Trophoblast cell (in vitro differentiated cells and primary cell): ENCODE measurements around the gene CC2D1B.

ENCODE experiments used
- DNase-seq, 2 donors: peaks; one replicate each; pipeline ENCODE4 v3.0.0-alpha.2; 2016
- H2AFZ ChIP-seq: 2 replicates; pipeline ENCODE4 v1.6.1; 2013; ENCODE audit warnings: low read length, moderate library complexity, mild to moderate bottlenecking; ENCODE audit not compliant: insufficient read depth, poor library complexity
- H2AK5ac ChIP-seq: 2 replicates; pipeline ENCODE4 v1.6.1; 2013; ENCODE audit warnings: mild to moderate bottlenecking, low read length
- H2BK120ac ChIP-seq: 2 replicates; pipeline ENCODE4 v1.6.1; 2013; ENCODE audit warnings: low read length, mild to moderate bottlenecking, moderate library complexity; ENCODE audit not compliant: insufficient read depth, poor library complexity
- H2BK12ac ChIP-seq: 2 replicates; pipeline ENCODE4 v1.6.1; 2013; ENCODE audit warnings: mild to moderate bottlenecking, low read length, moderate library complexity
- H2BK5ac ChIP-seq: 2 replicates; pipeline ENCODE4 v1.6.1; 2013; ENCODE audit warnings: low read length, low read depth, moderate library complexity, mild to moderate bottlenecking; ENCODE audit not compliant: poor library complexity
- H3K14ac ChIP-seq: 2 replicates; pipeline ENCODE4 v1.6.1; 2013; ENCODE audit warnings: mild to moderate bottlenecking, low read length
- H3K18ac ChIP-seq: 2 replicates; pipeline ENCODE4 v1.6.1; 2013; ENCODE audit warnings: mild to moderate bottlenecking, low read length
- H3K23ac ChIP-seq: 2 replicates; pipeline ENCODE4 v1.6.1; 2013; ENCODE audit warnings: low read length
- H3K27ac ChIP-seq: 2 replicates; pipeline ENCODE4 v1.5.1; 2013; ENCODE audit warnings: low read depth, mild to moderate bottlenecking, inconsistent platforms, low read length, moderate library complexity
- H3K27me3 ChIP-seq: 2 replicates; pipeline ENCODE4 v1.6.1; 2013; ENCODE audit warnings: inconsistent platforms, mild to moderate bottlenecking, low read length, moderate library complexity; ENCODE audit not compliant: insufficient read depth
- H3K36me3 ChIP-seq, 2 experiments: 1 replicate in 1 of 2; 2 replicates in 1 of 2; pipeline ENCODE4 v1.6.1; 2013; ENCODE audit warnings: low read length in 2 of 2, mild to moderate bottlenecking in 2 of 2, moderate library complexity in 1 of 2; ENCODE audit not compliant: insufficient read depth in 2 of 2, control insufficient read depth in 1 of 2
- H3K4ac ChIP-seq: 2 replicates; pipeline ENCODE4 v1.6.1; 2013; ENCODE audit warnings: low read depth, mild to moderate bottlenecking, low read length, moderate library complexity
- H3K4me1 ChIP-seq, 2 experiments: 1 replicate in 1 of 2; 2 replicates in 1 of 2; pipeline ENCODE4 v1.6.1; 2013; ENCODE audit warnings: low read length in 2 of 2, mild to moderate bottlenecking in 2 of 2, moderate library complexity in 1 of 2; ENCODE audit not compliant: insufficient read depth in 2 of 2, control insufficient read depth in 1 of 2
- H3K4me2 ChIP-seq: 2 replicates; pipeline ENCODE4 v1.6.1; 2013; ENCODE audit warnings: inconsistent platforms, mild to moderate bottlenecking, low read length, moderate library complexity
- H3K4me3 ChIP-seq: 2 replicates; pipeline ENCODE4 v1.5.1; 2013; ENCODE audit warnings: mild to moderate bottlenecking, low read depth, low read length, inconsistent platforms
- H3K79me1 ChIP-seq: one replicate; pipeline ENCODE4 v1.6.1; 2013; ENCODE audit warnings: low read length
- H3K79me2 ChIP-seq: 2 replicates; pipeline ENCODE4 v1.6.1; 2013; ENCODE audit warnings: low read length, mild to moderate bottlenecking; ENCODE audit not compliant: control insufficient read depth, insufficient read depth, poor library complexity
- H3K9ac ChIP-seq: 2 replicates; pipeline ENCODE4 v1.6.1; 2013; ENCODE audit warnings: mild to moderate bottlenecking, low read length
- H3K9me3 ChIP-seq: 2 replicates; pipeline ENCODE4 v1.6.1; 2013; ENCODE audit warnings: low read depth, mild to moderate bottlenecking, control low read depth, inconsistent platforms, low read length; ENCODE audit not compliant: insufficient read depth
- H4K12ac ChIP-seq: 2 replicates; pipeline ENCODE4 v1.6.1; 2013; ENCODE audit warnings: low read depth, mild to moderate bottlenecking, low read length, moderate library complexity
- H4K8ac ChIP-seq: 2 replicates; pipeline ENCODE4 v1.6.1; 2013; ENCODE audit warnings: low read depth, mild to moderate bottlenecking, low read length, moderate library complexity
- H4K91ac ChIP-seq: one replicate; pipeline ENCODE4 v1.6.1; 2013; ENCODE audit warnings: low read depth, mild to moderate bottlenecking, low read length, moderate library complexity
- WGBS: extraction: QIAGEN DNeasy Blood & Tissue Kit; methylation state at CpG from one replicate; pipeline ENCODE4 v1.1.7; 2013; ENCODE audit warnings: missing lambda C conversion rate; ENCODE audit not compliant: insufficient read length, insufficient coverage; ENCODE audit errors: extremely low coverage; 5-methylcytosine and 5-hydroxymethylcytosine counted together

CC2D1B gene

GRCh38 chr1:52323731-52324130, 42.3 kb downstream of the CC2D1B start:
- Histone ChIP-seq H3K79me2 (no peaks in the 10 kb centered on the region), H3K4me3 (no peak overlapping the region), H3K18ac (no peak overlapping the region), H3K27me3 (no peaks in the 10 kb centered on the region), H4K8ac (no peak overlapping the region), H4K12ac (no peak overlapping the region), H2BK120ac (no peak overlapping the region), H3K9ac (no peak overlapping the region), H3K9me3 (no peaks in the 10 kb centered on the region), H3K27ac (no peak overlapping the region), H3K23ac (no peak overlapping the region), H3K36me3 (no peaks in the 10 kb centered on the region), H2AK5ac (no peak overlapping the region), H3K4me1 (no peaks in the 10 kb centered on the region), H2AFZ (no peak overlapping the region), H2BK12ac (no peak overlapping the region), H3K4me2 (no peak overlapping the region), H3K14ac (no peak overlapping the region), H4K91ac (no peak overlapping the region), H3K4ac (no peak overlapping the region), H3K79me1 (no peaks in the 10 kb centered on the region), H2BK5ac (no peak overlapping the region)
- DNase-seq = no peak
- no CpG with 5 or more reads among the region's 8 CpGs for WGBS

- Histone ChIP-seq H3K36me3 (no peaks in the 10 kb centered on the region), H3K27ac (no peak overlapping the region), H3K79me2 (no peaks in the 10 kb centered on the region), H3K4me3 (no peak overlapping the region), H4K8ac (no peak overlapping the region), H3K79me1 (no peaks in the 10 kb centered on the region), H3K27me3 (no peaks in the 10 kb centered on the region), H2AK5ac (no peak overlapping the region), H3K4ac (no peak overlapping the region), H3K23ac (no peak overlapping the region), H4K12ac (no peak overlapping the region), H3K4me2 (no peak overlapping the region), H3K18ac (no peak overlapping the region), H4K91ac (no peak overlapping the region), H3K9me3 (no peaks in the 10 kb centered on the region), H3K14ac (no peak overlapping the region), H2BK12ac (no peak overlapping the region), H3K9ac (no peak overlapping the region), H2BK120ac (no peak overlapping the region), H3K4me1 (no peaks in the 10 kb centered on the region), H2AFZ (no peak overlapping the region), H2BK5ac (no peak overlapping the region)
- WGBS = no CpG with 5 or more reads among the region's 2 CpGs
- DNase-seq = no peak
Measured at GRCh38 chr1:52321061-52321460, 44.9 kb downstream of the CC2D1B start.

- Histone ChIP-seq H2BK120ac (no peak overlapping the region), H3K4me3 (no peak overlapping the region), H2AFZ (no peak overlapping the region), H4K12ac (no peak overlapping the region), H4K8ac (no peak overlapping the region), H3K4me1 (no peaks in the 10 kb centered on the region), H3K27me3 (no peaks in the 10 kb centered on the region), H3K4ac (no peak overlapping the region), H3K9me3 (no peaks in the 10 kb centered on the region), H3K9ac (no peak overlapping the region), H2BK5ac (no peak overlapping the region), H3K23ac (no peak overlapping the region), H3K79me1 (no peaks in the 10 kb centered on the region), H3K14ac (no peak overlapping the region), H3K27ac (no peak overlapping the region), H3K4me2 (no peak overlapping the region), H3K18ac (no peak overlapping the region), H2BK12ac (no peak overlapping the region), H4K91ac (no peak overlapping the region), H2AK5ac (no peak overlapping the region), H3K36me3 (peaks cover 0 to 5% of the 10 kb centered on the region in 2 experiments), H3K79me2 (no peaks in the 10 kb centered on the region)
- WGBS = no CpG with 5 or more reads among the region's 11 CpGs
- DNase-seq = peak in 1 of 2 donors; percentile 9
Measured at GRCh38 chr1:52306227-52307006, 59.6 kb downstream of the CC2D1B start.

GRCh38 chr1:52305417-52306226, 60.4 kb downstream of the CC2D1B start:
- Histone ChIP-seq H3K9me3 (no peaks in the 10 kb centered on the region), H3K4me1 (no peaks in the 10 kb centered on the region)
- WGBS = no CpG with 5 or more reads among the region's 13 CpGs

More at GRCh38 chr1:52305417-52306226, 60.4 kb downstream of the CC2D1B start:
- Histone ChIP-seq H3K27me3 (no peaks in the 10 kb centered on the region), H2BK5ac (no peak overlapping the region), H2BK120ac (no peak overlapping the region), H3K79me2 (no peaks in the 10 kb centered on the region), H3K4me2 (no peak overlapping the region), H3K23ac (no peak overlapping the region), H3K14ac (no peak overlapping the region), H3K18ac (no peak overlapping the region), H4K8ac (no peak overlapping the region), H3K79me1 (no peaks in the 10 kb centered on the region), H3K36me3 (peaks cover 0 to 4% of the 10 kb centered on the region in 2 experiments), H2AFZ (no peak overlapping the region), H2AK5ac (no peak overlapping the region), H3K9ac (no peak overlapping the region), H3K4me3 (no peak overlapping the region), H2BK12ac (no peak overlapping the region), H3K27ac (no peak overlapping the region), H4K12ac (no peak overlapping the region), H3K4ac (no peak overlapping the region), H4K91ac (no peak overlapping the region)
- no peak for DNase-seq
